Measurements from ENCODE around the gene TSPAN2.

The TSPAN2 gene

DNA sequence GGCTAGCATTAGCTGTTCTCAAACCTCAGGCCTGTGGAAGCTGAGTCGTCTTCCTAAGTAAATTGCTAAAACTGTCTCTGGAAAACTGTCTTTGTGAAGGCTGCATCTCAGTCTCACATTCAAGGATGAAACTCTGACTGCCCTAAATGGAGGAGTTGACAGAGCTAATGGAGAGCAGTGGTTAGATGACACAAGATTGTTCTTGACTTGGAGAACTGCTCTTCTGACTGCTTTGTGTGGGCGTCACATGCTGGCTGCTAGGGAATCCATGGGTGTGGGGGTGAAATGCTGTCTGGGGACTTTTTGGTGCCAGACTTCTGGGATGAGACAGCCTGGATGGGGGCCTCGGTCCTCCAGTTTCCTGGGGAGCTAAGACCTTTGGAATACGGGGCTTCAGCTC, 24.5 kb upstream of the TSPAN2 start:
- DNase-seq (ENCODE audit: low spot score) = no peak

DNA sequence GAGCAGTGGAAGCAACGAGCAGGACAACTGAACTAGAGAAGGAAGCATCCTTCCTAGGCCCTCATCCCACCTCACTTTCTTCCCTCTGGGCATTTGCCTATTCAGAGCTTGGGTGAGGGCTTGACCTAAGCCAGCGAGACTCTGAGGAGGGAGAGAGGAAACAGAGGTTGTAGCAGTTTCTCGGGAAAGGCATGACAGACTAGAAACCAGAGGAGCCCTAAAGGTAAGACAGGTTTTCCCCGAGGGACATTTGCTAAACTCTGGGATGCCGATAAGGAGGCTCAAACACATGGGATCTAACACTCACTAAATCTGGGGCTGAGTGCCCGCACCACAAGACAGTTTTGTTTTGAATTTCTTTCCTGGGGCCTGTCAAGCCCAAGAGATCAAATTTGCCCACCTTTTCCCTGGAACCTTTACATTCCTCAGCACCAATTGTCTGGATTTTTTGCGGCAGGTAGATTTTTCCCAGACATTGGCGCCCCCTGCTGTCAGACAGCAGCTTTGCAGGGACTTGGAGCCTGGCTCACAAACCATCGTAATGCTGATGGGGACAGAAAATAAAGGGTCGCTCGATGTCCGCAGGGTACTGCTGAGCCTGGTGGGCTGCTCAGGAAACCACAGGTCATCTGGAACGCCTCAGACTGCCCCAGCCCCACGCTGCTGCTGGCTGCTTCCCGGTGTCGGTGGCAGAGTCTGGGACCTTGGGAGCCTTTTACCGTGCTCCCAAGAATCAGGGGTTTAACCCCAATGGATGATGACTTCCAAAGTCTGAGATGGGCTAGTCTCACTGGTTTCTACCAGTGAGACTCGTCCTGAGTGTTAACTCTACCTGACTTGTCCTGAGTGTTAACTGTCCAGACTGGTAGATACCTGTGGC, 23.4 kb upstream of the TSPAN2 start:
- DNase-seq (ENCODE audit: low spot score) = peak; percentile 8

DNA sequence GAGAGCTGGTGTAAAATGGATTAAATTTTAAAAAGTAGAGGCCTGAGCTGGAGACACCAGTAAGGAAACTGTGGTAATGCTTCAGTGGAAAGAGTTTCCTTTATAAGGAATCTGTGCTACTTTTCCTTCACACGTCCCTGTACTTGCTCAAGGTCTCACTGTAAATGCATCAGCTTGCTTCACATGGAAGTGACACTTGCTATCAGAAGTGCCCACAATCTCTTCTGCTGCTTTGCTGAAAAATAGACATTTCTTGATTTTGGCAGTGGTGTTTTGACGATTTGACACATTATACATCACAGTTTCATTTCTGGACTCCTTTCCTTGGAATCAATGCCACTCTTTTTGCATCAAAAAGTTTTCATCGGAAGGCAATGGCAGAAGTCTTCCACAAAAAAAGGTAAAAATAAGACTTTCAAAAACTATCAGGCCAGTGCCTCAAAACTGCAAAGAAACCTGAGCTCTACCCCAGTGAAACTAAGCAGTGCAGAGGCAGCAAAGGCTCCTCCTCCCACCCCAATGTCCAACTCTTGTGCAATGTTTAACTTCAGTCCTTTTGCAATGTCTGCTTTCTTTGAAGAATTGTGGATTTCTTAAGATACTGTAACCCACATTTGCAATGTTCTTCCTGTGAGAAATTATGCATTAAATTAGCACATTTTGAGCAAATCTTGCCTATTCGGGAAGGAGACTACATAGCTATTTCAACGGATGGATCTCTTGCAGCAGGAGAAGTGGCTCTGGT, 18.4 kb upstream of the TSPAN2 start:
- DNase-seq (ENCODE audit: low spot score) = no peak

DNA sequence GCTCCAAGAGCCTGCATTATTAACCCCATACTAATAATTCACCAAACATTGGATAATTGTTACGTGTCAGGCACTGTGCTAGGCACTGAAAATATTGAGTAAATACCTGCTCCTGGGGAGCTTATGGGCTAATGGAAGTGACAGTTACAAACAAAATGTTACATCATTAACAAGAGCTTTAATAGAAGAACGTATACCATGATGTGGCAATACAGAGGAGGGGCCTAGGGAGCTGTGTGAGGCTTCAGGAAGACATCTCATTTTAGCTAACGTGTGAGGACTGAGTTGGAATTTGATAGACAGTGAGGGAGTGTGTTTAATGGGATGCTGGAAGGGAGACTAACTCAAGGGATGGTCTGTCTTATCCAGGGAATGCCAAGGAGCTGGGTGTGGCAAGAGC, 16.5 kb upstream of the TSPAN2 start:
- DNase-seq (ENCODE audit: low spot score) = no peak

DNA sequence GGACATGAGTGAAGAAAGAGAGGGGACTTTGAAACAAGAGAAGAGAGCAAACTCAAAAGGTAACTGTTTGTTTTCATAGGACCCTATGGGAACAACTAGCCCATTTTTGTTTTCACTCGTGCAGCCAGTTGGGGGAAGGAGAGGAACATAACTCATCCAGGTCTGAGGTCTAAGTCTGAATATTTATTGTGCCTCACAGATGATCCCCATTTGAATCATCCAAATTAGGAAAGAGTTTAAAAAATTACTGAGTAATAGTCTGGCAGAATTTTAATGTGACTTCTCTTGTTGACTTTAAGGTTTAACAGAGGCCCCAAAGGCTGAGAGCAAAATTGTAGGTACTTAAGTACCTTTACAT, 10.4 kb upstream of the TSPAN2 start:
- no peak for DNase-seq (ENCODE audit: low spot score)

DNA sequence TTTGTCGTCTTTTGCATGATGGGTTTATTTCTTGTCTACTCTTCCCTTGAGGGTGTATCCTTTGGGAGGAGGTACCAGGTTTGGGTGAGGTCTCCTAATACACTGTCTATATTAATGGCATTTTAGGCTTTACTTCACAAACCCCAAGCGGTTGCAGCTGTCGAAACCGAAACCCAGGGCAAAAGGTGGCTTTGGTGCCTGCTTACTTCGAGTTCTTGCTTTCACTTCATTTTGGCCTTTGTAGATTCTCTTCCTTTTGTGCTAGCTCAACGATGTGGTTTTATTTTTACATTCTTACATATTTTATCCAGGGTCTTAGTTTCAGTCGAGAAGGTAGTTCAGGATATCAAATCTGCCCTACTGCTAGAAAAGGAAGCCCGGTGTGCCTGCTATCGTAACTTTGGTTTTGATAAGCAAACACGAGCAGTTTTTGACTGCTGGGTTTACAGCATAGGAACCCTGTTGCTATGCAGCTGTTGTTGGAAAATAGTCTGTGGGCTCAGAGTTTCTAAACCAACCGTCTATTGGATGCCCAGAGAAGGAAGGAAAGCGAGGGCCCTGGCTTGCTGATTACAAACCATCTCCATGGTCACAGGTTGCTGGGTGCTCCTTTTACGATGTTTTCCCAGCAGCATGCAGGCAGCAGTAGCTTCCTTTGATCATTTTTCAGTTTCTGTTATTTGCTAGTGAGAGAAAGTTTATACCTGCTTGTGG, 9.8 kb upstream of the TSPAN2 start:
- DNase-seq (ENCODE audit: low spot score) = peak; percentile 41

DNA sequence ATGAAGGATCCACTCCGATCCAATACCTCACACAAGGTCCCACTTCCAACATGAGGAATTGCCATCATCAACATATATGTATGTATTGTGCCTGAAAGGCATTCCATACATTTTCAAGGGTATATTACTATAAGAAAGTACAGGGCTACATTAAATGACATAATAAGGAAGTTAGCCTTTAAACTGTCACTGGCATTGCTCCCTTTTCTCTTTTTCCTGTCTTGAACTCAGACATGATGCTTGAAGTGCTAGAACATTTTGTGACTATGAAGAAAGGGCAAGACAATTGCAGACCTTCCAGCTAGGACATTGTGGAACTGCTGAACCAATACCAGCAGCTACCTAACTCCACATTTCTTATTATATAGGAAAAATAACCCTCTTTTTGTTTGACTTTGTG, 2.9 kb upstream of the TSPAN2 start:
- DNase-seq (ENCODE audit: low spot score) = no peak

DNA sequence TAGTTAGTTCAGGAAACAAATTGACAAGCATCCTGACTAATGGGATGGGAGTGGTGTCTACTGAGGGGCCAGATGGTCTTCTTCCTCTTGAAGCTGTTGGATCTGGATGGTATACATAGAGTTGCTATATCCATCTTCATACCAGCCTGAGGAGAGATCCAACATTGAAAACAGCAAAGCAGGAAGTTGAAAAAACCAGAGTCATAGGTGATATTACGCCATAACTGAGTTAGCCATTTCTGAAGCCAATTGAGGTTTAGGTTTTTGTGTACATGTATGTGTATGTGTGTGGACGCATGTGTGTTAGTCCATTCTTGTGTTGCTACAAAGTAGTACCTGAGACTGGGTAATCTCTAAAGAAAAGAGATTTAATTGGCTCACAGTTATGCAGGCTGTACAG, 2.3 kb upstream of the TSPAN2 start:
- no peak for DNase-seq (ENCODE audit: low spot score)

DNA sequence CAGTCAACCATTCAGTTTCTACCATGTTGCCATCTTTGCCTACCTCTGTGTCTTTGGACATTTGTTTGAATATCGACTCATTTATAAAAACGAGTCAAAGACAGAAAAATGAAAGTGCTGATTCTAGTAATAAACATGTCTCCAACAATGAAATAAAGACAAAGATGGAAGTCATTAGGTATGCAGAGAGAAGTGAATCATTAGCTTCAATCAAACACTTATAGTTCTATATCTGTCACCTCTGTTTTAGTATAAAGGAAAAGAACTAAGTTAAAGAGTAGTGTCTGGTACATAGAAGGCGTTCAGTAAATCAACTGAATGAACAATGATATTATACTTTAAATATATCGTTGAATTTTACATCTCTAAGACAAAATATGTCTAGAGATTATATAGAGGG, 1.7 kb upstream of the TSPAN2 start:
- DNase-seq (ENCODE audit: low spot score) = no peak

DNA sequence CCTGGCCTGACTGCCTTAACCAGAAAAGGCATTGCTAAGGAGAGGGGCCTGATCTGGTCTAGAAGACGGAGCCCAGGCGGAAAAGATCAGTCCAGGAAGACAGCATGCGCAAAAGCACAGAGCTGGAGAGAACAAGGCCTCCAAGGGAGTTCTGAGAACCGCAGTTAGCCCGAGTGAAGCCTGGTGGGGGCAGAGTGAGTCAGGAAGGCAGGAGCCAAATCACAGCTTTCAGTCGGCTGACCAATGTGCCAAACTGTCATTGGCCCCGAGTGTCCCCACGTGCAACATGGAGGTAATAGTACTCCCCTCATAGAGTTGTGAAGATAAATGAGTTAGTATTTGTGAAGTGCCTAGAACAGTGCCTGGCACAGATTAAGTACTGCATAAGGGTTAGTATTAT, 1.2 kb upstream of the TSPAN2 start:
- DNase-seq (ENCODE audit: low spot score) = no peak

DNA sequence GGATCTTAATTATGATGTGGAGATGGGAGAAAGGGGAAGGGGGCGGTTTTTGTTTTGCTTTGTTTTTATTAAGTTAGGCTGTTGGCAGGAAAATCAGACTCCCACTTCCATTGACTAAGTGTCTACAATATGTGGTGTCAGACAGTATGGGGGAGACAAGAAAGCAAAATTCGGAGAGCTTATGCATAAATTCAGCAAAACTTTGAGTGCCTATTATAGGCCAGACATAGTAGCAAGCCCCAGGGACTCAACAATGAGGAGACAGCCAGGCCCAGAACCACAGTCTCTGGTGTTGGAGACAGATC, 835 bp upstream of the TSPAN2 start:
- no peak for DNase-seq (ENCODE audit: low spot score)

DNA sequence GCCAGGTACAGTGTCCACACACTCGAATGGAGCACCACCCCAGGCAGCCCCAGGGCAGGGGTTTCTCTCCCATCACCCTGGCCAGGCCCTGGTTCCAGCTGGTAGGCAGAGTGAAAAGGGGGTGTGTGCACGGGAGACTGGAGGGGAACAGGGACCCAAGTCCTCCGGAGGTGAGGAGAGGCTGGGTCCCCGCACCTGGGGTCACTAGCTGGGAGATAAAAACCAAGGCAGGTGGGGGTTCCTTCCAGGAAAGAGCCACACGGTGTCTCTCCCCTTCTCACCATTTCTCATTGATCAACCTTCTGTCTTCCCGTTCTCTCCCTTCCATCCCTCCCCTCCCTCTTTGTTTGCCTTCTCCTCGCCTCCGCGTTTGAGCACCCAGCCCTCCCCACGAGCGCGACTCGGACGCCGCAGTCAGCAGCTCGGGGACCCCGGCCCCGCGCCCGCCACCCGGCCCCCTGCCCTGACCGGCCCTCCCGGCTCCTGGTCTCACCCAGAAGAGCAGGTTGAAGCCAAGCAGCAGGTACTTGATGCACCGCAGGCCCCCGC, 358 bp downstream of the TSPAN2 start:
- no peak for DNase-seq (ENCODE audit: low spot score)

DNA sequence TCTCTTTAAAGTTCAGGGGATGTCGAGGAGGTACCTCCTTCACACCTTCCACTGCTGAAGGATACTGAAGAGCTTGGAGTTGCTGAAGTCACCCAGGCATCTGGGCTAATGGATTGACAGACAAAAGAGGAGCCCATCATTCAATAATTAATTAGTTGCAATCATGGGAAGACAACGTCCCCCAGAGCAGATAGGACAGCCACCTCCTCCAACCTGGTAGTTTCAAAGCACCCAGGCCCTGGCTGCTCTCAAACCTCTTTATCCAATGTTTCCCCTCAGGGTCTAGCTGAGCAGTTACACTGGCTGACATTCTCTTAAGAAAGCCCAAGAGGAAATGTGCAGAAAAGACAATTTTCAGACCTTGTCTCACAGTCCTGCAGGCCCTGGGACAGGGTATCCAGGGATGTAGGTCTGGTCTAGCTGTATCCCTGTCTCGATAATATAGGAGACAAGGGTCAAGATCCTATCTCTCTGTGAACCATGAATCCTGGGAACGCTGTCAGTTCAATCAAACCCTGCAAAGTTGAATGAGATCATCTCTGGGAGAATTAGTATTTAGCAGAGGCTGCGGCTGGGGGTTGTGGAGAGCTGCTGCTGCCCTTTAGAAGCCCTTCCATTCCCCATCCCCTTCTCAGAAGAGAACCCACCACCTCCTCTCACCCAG, 1.1 kb downstream of the TSPAN2 start:
- no peak for DNase-seq (ENCODE audit: low spot score)

DNA sequence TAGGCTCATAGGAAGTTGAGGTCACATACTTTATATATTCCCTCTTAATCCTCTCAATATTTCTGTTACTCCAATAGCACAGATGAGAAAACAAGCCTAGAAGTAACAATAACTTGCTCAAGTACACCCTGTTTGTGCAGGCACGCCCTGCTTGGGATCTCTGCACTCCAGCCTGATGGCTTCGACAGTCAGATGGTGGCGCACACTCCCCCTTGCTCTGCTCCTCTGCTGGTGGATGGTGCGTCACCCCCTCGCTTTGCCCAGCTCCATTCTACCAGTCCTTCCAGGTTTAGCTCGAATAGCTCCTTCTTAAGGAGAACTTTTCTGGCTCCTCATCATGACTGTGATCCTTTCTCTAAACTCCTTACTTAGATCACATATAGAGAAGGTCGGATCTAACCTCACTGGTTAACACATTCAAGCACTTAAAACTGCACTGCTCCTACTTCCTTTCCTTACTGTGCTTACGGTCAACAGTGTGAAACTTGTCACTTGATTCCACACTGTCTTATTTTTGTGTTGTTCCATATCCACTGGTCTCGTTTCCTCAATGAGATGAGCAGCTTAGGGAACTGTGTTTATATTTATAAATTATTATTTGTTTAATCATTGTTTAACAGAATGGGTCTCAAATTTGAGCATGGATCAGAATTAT, 3.0 kb downstream of the TSPAN2 start:
- DNase-seq (ENCODE audit: low spot score) = no peak

DNA sequence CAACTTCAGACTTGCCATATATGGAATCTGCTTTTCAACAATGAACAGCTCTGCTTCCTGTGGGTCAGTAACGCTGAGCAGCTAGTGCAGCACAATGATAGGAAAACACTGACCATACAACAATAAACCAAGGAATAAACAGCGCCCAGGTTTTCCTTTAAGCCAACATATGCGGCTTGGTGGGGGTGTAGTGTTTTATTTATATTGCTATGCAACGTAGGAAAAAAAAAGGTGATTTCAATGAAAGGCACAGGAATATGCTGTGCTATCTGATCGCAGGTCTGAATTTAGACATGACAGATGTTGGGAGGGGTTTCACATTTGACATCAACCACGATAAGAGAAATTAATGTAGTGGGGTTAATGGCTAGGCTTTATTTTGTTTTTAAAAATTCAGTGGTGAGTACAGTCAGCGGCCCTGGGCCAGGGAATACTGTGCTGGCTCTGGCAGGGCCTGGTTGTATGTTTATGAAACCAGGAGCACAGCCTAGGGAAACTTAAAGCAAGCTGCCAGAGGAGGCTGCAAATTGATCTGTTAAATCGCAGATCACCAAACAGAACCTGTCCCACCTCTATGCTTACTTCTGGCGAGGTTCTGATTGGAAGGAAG, 4.3 kb downstream of the TSPAN2 start:
- no peak for DNase-seq (ENCODE audit: low spot score)

DNA sequence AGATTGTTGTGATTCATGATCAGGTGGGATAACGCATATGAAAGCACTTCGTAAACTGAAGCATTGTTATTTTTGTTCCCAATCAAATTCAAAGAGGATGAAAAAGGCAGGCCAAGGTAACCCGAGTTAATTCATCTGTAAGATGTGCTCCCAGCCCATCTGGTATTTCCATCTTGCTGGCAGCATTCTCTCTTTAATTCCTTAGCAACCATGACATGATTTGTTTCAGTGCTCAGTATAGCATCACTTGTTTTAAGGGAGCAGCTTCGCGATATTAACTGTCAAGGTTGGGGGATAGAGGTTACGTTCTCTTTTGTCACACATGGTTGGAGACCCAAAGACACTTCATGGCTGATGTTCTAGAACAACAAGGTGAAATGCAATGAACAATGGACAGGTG, 6.4 kb downstream of the TSPAN2 start:
- DNase-seq (ENCODE audit: low spot score) = no peak

DNA sequence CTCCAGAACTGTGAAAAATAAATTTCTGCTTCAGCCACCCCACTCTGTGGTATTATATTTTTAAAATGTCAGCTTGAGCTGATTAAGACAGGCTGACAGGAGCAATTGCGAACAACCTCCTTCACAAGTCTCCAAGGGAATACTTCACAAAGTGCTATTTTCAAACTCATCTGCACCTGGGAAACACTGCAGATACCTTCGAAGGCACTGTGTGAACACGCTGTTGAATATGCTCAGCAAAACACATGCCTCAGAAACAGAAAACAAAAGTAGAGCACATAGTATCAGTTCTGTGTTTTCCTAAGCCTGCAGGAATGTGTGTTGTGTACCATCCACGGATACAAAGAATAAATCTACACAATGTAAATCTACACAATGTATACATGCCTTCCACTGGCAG, 10.6 kb downstream of the TSPAN2 start:
- no peak for DNase-seq (ENCODE audit: low spot score)

DNA sequence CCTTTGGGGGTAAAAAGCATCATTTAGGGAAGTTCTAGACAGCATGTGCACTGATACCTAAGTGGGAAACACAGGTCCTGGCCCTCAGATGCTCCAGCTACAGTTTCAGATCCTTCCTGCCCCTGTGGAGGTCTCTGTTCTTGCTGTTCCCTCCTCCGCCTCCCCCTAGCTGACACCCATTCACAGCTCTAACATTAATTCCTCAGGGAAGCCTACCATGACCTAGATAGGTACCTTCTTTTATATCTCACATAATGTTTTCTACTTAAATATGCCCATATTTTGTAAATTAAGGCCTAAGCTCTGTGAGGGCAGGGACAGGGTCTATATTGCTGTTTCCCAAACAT, 11.3 kb downstream of the TSPAN2 start:
- DNase-seq (ENCODE audit: low spot score) = no peak

DNA sequence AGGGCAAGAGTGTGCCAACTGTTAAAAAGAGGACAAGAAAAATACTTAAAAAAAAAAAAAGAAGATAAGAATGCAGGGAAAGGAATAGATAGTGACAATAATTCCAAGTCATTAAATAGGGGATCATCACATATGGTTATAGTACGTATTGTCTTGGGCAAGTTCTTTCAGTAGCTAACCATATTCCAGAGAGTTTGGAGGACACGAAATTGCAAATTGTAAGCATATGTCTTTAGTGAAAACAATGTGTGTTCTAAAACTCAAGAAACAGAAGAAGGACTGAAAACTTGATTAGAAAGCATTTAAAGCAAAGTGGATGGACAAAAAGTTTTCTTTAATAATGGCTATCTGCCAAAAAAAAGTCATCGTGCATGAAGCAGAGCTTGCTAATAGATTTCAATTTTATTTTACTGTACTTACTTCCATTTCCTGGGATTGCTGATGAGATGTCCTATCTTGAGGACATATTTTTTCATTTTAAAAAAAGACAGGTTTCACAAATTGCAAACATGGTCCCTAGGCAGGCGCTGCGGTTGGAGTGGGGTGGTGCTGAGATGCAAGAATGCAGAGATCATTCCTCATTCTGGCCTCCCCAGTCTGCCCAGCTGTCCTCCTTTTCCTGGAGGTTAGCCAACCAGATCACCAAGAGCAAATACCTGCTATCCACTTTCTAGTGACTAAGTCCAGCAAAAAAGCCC, 11.9 kb downstream of the TSPAN2 start:
- DNase-seq (ENCODE audit: low spot score) = no peak

DNA sequence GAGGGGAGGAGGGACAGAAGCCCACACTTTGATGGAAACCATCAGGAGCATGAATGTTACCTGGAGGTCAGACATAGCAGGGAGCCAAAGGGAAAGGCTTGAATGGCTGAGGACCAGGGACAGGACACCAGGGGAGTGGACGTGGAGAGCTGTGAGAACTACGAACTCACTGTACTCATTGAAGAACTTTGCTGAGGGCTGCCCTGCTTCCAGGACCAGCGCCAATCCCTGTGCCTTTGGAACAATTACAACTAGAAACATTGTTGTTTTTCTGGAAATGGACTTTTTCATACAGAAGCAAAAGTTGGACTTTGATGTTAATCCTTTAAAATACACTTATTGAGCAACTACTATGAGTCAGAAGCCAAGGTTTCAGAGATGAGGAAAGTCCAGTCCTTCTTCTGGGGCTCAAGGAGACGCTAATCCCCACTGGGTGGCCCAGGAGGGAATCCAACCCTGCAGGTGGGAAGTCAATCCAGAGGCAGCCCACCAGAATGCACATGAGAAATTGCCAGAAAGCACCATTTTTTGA, 12.9 kb downstream of the TSPAN2 start:
- no peak for DNase-seq (ENCODE audit: low spot score)

Measured in SW480 (cell line).